Heart left ventricle (tissue), 13 donors: ENCODE results near the gene GDI1.

Source experiments
- POLR2A ChIP-seq, 2 donors: fragments of 450-650 bp; IDR thresholded peaks; one replicate each; pipeline ENCODE4 v1.6.1; 2017; ENCODE audit warnings: antibody characterized with exemption in 2 of 2, mild to moderate bottlenecking in 2 of 2, moderate library complexity in 2 of 2
- TF ChIP-seq, protein P1 (sequence below), 12 donors: fragments of 200-600 bp; sonication (generic) in 4 of 12; IDR thresholded peaks; one replicate each; pipeline versions ENCODE4 v1.5.0 to v1.8.0; 2018 to 2022; ENCODE audit warnings: antibody characterized with exemption in 12 of 12, mild to moderate bottlenecking in 5 of 12
- donor health status: ischemic (EF 13 %, LVEDD 7.1; RV severe dilation, severe dysfunction).
- donor health status: DM: no; HTN: yes; CAD: no.
- donor health status: DM: no; HTN: no; CAD: no.
- donor health status: ischemic (EF 25% LVEDD 6.9; RV normal size, moderate dysfunction).
- donor health status: ischemic (EF 25% LVEDD 5.7; RV mildly dilated, moderate dysfunction).
- donor health status: ischemic (EF 35%, LVEDD 5.7; RV mildly dilated, moderate dysfunction).
- donor health status: nonischemic (EF 11% LVEDD 7.7; RV severe dilation, severe dysfunction).
- donor health status: DM: yes; HTN: yes; CAD: no.
- donor health status: PGD.
- donor health status: ischemic (EF 29% LVEDD 5.4; RV normal size, mild dysfunction).
- donor health status: nonischemic (EF 23%, LVEDD 6.1; RV moderate dilation, normal function).

DNA sequence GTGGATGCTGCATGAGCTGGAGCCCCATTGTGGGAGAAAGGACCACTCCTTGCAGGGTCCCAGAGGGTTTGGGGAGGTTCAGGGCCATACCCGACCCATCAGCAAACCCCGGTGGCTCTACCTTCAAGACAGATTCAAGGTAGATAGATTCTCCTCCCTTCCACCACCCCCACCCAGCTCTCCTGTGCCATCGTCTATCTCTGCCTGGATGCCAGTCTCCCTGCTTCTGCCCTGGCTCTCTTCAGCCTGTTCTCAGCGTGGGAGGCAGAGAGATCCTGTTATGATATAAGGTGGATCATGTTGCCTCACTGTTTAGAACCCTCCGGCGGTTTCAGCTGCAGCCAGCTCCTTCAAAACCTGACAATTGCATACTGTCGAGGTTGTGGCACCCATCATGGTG, 36.7 kb downstream of the GDI1 start:
- TF ChIP-seq, protein P1, sequence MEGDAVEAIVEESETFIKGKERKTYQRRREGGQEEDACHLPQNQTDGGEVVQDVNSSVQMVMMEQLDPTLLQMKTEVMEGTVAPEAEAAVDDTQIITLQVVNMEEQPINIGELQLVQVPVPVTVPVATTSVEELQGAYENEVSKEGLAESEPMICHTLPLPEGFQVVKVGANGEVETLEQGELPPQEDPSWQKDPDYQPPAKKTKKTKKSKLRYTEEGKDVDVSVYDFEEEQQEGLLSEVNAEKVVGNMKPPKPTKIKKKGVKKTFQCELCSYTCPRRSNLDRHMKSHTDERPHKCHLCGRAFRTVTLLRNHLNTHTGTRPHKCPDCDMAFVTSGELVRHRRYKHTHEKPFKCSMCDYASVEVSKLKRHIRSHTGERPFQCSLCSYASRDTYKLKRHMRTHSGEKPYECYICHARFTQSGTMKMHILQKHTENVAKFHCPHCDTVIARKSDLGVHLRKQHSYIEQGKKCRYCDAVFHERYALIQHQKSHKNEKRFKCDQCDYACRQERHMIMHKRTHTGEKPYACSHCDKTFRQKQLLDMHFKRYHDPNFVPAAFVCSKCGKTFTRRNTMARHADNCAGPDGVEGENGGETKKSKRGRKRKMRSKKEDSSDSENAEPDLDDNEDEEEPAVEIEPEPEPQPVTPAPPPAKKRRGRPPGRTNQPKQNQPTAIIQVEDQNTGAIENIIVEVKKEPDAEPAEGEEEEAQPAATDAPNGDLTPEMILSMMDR (IDR thresholded peaks at IDR 0.05): no peak
- TF ChIP-seq POLR2A (IDR thresholded peaks at IDR 0.05): no peak
